Esophagus muscularis mucosa (tissue), 4 donors: Measurements from ENCODE around the gene RRP8. TPM values are rescaled to one million over a fixed set of nuclear protein-coding genes. Genes with fewer than 3 reads are reported as not detected.
A peak's percentile ranks its signal among the peaks of the same experiment; 100 is the strongest.

Experiments used
- DNase-seq: peaks from one replicate; pipeline ENCODE4 v3.0.0-alpha.2; 2017; ENCODE audit errors: extremely low spot score
- H3K27ac ChIP-seq, 4 donors: fragments of 200-600 bp; sonication (generic); replicated peaks in 1 of 4; 1 replicate in 3 of 4; 2 replicates in 1 of 4; pipeline ENCODE4 v1.5.1; 2016 to 2019; ENCODE audit warnings: mild to moderate bottlenecking in 1 of 4
- H3K27me3 ChIP-seq, 4 donors: fragments of 200-600 bp; sonication (generic); one replicate each; pipeline versions ENCODE4 v1.5.1 to v1.6.0; 2016 to 2019
- H3K36me3 ChIP-seq, 4 donors: fragments of 200-600 bp; sonication (generic); one replicate each; pipeline ENCODE4 v1.5.1; 2016 to 2019
- H3K4me1 ChIP-seq, 4 donors: fragments of 200-600 bp; sonication (generic); one replicate each; pipeline ENCODE4 v1.5.1; 2016 to 2019
- H3K4me3 ChIP-seq, 4 donors: fragments of 200-600 bp; sonication (generic); 1 replicate in 2 of 4; 2 replicates in 2 of 4; pipeline ENCODE4 v1.5.1; 2016 to 2019; ENCODE audit warnings: mild to moderate bottlenecking in 4 of 4, moderate library complexity in 1 of 4
- H3K9me3 ChIP-seq, 4 donors: fragments of 200-600 bp; sonication (generic); 1 replicate in 3 of 4; 2 replicates in 1 of 4; pipeline ENCODE4 v1.5.1; 2016 to 2019
- CTCF ChIP-seq, 3 experiments: fragments of 200-600 bp in 2 of 3; fragments of 450-650 bp in 1 of 3; sonication (generic) in 2 of 3; IDR thresholded peaks; one replicate each; pipeline ENCODE4 v1.5.1; 2017 to 2019; ENCODE audit warnings: antibody characterized with exemption in 3 of 3, mild to moderate bottlenecking in 2 of 3, moderate library complexity in 1 of 3
- EP300 ChIP-seq: sonication (generic); formaldehyde crosslinking; IDR thresholded peaks from one replicate; pipeline ENCODE4 v1.6.1; 2017; ENCODE audit warnings: antibody characterized with exemption
- POLR2A ChIP-seq: fragments of 450-650 bp; IDR thresholded peaks from one replicate; pipeline ENCODE4 v1.6.1; 2017; ENCODE audit warnings: antibody characterized with exemption, moderate library complexity, mild to moderate bottlenecking, low read depth
- POLR2AphosphoS5 ChIP-seq, 2 donors: sonication (generic); formaldehyde crosslinking; IDR thresholded peaks; one replicate each; pipeline ENCODE4 v1.6.1; 2017; ENCODE audit warnings: antibody characterized with exemption in 2 of 2
- WGBS: methylation state at CpG from one replicate; pipeline ENCODE4 v1.1.5; 2018; 5-methylcytosine and 5-hydroxymethylcytosine counted together
- intact Hi-C: fragments of 100-400 bp; cut with DNase I; formaldehyde crosslinking; loops from one replicate; pipeline ENCODE4 v1.15.1; 2023
- total RNA-seq, 4 donors: library from RNA; depleted of rRNA; stranded (reverse); fragments of >200 nt; gene quantifications; one replicate each; pipeline versions ENCODE4 v1.1.0 to v1.2.1, GENCODE V29; 2016

The RRP8 gene
- total RNA-seq, 4 donors from 2014 or later = 12.4 to 34.0 (median 27.0) TPM

GRCh38 chr11:6611963-6612212, 8.5 kb upstream of the RRP8 start:
- WGBS = 0% methylated on average over 2 of the region's 36 CpGs
- intact Hi-C loops = loop anchor here (2.0 kb wide), 1 partner anchor 71 kb away; the partner anchor contains the start of gene MRPL17

GRCh38 chr11:6611092-6611962, 7.9 kb upstream of the RRP8 start:
- H3K27me3 ChIP-seq = no peaks in the 10 kb centered on the region
- TF ChIP-seq CTCF (IDR thresholded peaks at IDR 0.05) = no peak
- peak in 1 of 2 donors; percentile 39 for TF ChIP-seq POLR2AphosphoS5 (IDR thresholded peaks at IDR 0.05)
- no peak for TF ChIP-seq POLR2A
- TF ChIP-seq EP300 = no peak
- WGBS = 10% methylated on average over 31 of the region's 39 CpGs
- H3K4me1 ChIP-seq = peaks cover 49 to 71% (median 65%) of the 10 kb centered on the region in 4 donors
- no peaks in the 10 kb centered on the region for H3K9me3 ChIP-seq
- peaks cover 30 to 64% (median 59%) of the 10 kb centered on the region in 4 donors for H3K36me3 ChIP-seq
- intact Hi-C loops = no loop called here
- peak overlapping the region; percentile 79 to 98 (median 88) for H3K4me3 ChIP-seq
- DNase-seq = no peak
- H3K27ac ChIP-seq = peak overlapping the region; percentile 97 to 98 (median 98)

More at GRCh38 chr11:6611963-6612212, 8.5 kb upstream of the RRP8 start:
- Histone ChIP-seq H3K4me1 (peaks cover 44 to 68% (median 61%) of the 10 kb centered on the region in 4 donors), H3K36me3 (peaks cover 30 to 70% (median 62%) of the 10 kb centered on the region in 4 donors), H3K27me3 (no peaks in the 10 kb centered on the region), H3K9me3 (no peaks in the 10 kb centered on the region), H3K27ac (peak overlapping the region; percentile 97 to 98 (median 98)), H3K4me3 (peak overlapping the region; percentile 79 to 98 (median 88))
- DNase-seq = no peak
- TF ChIP-seq EP300 = no peak
- no peak for TF ChIP-seq POLR2A
- no peak for TF ChIP-seq CTCF (IDR thresholded peaks at IDR 0.05)
- no peak for TF ChIP-seq POLR2AphosphoS5 (IDR thresholded peaks at IDR 0.05)

- DNase-seq = no peak
- TF ChIP-seq POLR2AphosphoS5 (IDR thresholded peaks at IDR 0.05) = no peak
- no peak for TF ChIP-seq POLR2A
- TF ChIP-seq EP300 = no peak
- TF ChIP-seq CTCF (IDR thresholded peaks at IDR 0.05) = no peak
- Histone ChIP-seq H3K27ac (peak overlapping the region; percentile 97 to 98 (median 98)), H3K27me3 (no peaks in the 10 kb centered on the region), H3K4me1 (peaks cover 56 to 78% (median 73%) of the 10 kb centered on the region in 4 donors), H3K36me3 (peaks cover 30 to 57% (median 52%) of the 10 kb centered on the region in 4 donors), H3K4me3 (peak overlapping the region; percentile 79 to 98 (median 88)), H3K9me3 (no peaks in the 10 kb centered on the region)
- WGBS = 56% methylated on average over 3 of the region's 6 CpGs
- intact Hi-C loops = no loop called here
These were observed 7.2 kb upstream of the RRP8 start for GRCh38 chr11:6610591-6610990.

- no peaks in the 10 kb centered on the region for H3K9me3 ChIP-seq
- H3K27me3 ChIP-seq = no peaks in the 10 kb centered on the region
- peaks cover 30 to 47% (median 42%) of the 10 kb centered on the region in 4 donors for H3K36me3 ChIP-seq
- TF ChIP-seq EP300 (no peak), POLR2A (no peak), CTCF (IDR thresholded peaks at IDR 0.05) (no peak), POLR2AphosphoS5 (IDR thresholded peaks at IDR 0.05) (no peak)
- intact Hi-C loops = loop anchor here (10.0 kb wide), 2 partner anchors 135 to 215 kb away; partner anchors contain the start of genes SMPD1 and TRIM3
- peaks cover 62 to 88% (median 82%) of the 10 kb centered on the region in 4 donors for H3K4me1 ChIP-seq
- H3K27ac ChIP-seq = peak overlapping the region; percentile 97 to 98 (median 98)
- WGBS = 68% methylated on average over 4 of the region's 8 CpGs
- no peak for DNase-seq
- H3K4me3 ChIP-seq = no peak overlapping the region
These were observed 6.1 kb upstream of the RRP8 start for GRCh38 chr11:6609502-6610015.
